H54 (cell line): ENCODE measurements around the gene HDAC10.
"Not testable (repeated sequence)": the region's sequence is repeated elsewhere in the genome, so short reads cannot be mapped to it uniquely, and the experiment has no call there.

Experiments
- DNase-seq: peaks from one replicate; pipeline ENCODE4 v3.0.0; 2011; ENCODE audit warnings: low spot score, mixed read lengths; ENCODE audit not compliant: insufficient read length
- FAIRE-seq: peaks from 3 replicates; lab custom pipeline; 2011; peaks lifted over from hg19 to GRCh38; lab: Jason Lieb, UNC
- POLR2A ChIP-seq: IDR thresholded peaks from 2 replicates; pipeline ENCODE4 v1.6.1; 2011; ENCODE audit warnings: low read depth, mild to moderate bottlenecking, low read length

Gene HDAC10

GRCh38 chr22:50211147-50211546, 39.9 kb downstream of the HDAC10 start:
- no peak for TF ChIP-seq POLR2A
- FAIRE-seq: no peak
- DNase-seq: no peak

GRCh38 chr22:50210378-50211139, 40.5 kb downstream of the HDAC10 start:
- FAIRE-seq: no peak
- TF ChIP-seq POLR2A: no peak
- DNase-seq: no peak

GRCh38 chr22:50209893-50210292, 41.2 kb downstream of the HDAC10 start:
- TF ChIP-seq POLR2A: no peak
- DNase-seq (peak; percentile 64), FAIRE-seq (no peak)

GRCh38 chr22:50208939-50209892, 41.8 kb downstream of the HDAC10 start:
- TF ChIP-seq POLR2A: no peak
- FAIRE-seq (no peak), DNase-seq (no peak)

- DNase-seq (no peak), FAIRE-seq (no peak)
- TF ChIP-seq POLR2A: no peak
Measured at GRCh38 chr22:50208430-50208938, 42.6 kb downstream of the HDAC10 start.

- no peak for FAIRE-seq
- DNase-seq: no peak
- no peak for TF ChIP-seq POLR2A
Measured at GRCh38 chr22:50207383-50208140, 43.5 kb downstream of the HDAC10 start.

- DNase-seq (no peak), FAIRE-seq (no peak)
- TF ChIP-seq POLR2A: no peak
Measured at GRCh38 chr22:50206599-50206998, 44.5 kb downstream of the HDAC10 start.

- TF ChIP-seq POLR2A: no peak
- FAIRE-seq: no peak
- DNase-seq: no peak
Measured at GRCh38 chr22:50205781-50206569, 45.1 kb downstream of the HDAC10 start.

GRCh38 chr22:50204998-50205397, 46.1 kb downstream of the HDAC10 start:
- not testable (repeated sequence) for FAIRE-seq, DNase-seq

- DNase-seq (no peak), FAIRE-seq (no peak)
- no peak for TF ChIP-seq POLR2A
Measured at GRCh38 chr22:50204571-50204970, 46.5 kb downstream of the HDAC10 start.

GRCh38 chr22:50203288-50203687, 47.8 kb downstream of the HDAC10 start:
- TF ChIP-seq POLR2A: no peak
- DNase-seq (no peak), FAIRE-seq (no peak)

GRCh38 chr22:50202130-50202666, 48.9 kb downstream of the HDAC10 start:
- TF ChIP-seq POLR2A: no peak
- DNase-seq (no peak), FAIRE-seq (no peak)
